ENCODE measurements around the gene PTPRC. TPM values are rescaled to one million over a fixed set of nuclear protein-coding genes. Genes with fewer than 3 reads are reported as not detected.
A peak's percentile ranks its signal among the peaks of the same experiment; 100 is the strongest.

The PTPRC gene
- total RNA-seq, 1 experiment from 2014 or later: 4.5 TPM

DNA sequence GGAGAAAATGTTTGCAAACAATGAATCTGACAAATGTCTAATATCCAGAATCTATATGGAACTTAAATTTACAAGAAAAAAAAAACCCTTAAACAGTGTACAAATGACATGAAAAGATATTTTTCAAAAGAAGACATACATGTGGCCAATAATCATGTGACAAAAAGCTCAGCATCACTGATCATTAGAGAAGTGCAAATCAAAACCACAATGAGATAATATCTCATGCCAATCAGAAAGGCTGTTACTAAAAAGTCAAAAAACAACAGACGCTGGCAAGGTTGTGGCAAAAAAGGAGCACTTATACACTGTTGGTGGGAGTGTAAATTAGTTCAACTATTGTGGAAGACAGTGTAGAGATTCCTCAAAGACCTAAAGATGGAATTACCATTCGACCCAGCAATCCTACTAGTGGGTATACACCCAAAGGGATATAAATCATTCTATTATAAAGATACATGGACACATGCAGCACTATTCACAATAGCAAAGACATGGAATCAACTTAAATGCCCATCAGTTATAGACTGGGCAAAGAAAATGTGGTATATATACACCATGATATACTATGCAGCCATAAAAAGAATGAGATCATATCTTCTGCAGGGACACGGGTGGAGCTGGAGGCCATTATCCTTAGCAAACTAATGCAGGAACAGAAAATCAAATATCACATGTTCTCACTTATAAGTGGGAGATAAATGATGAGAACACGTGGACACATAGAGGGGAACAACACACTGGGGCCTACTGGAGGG is 123.2 kb downstream of the PTPRC start:
- DNase-seq (ENCODE audit: low read depth): no peak

DNA sequence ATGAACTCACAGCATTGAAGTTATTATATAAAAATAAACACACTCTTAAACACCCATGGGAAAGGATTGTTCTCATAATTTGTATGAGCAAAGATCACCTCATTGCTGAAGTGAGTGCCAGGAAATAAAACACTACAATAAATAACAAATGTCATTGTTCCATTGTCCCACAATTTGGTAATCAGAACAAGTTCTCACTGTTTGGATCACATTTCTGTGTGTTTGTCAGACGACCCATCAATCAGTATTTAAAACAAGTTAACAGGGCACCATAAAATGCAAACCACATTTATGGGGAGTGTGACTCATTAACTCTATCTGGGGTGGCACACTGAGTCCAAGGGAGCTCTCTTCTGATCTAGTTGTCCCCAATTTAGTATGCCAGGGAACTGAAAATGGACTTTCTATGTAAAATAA is 124.5 kb downstream of the PTPRC start:
- DNase-seq (ENCODE audit: low read depth): peak; percentile 92

DNA sequence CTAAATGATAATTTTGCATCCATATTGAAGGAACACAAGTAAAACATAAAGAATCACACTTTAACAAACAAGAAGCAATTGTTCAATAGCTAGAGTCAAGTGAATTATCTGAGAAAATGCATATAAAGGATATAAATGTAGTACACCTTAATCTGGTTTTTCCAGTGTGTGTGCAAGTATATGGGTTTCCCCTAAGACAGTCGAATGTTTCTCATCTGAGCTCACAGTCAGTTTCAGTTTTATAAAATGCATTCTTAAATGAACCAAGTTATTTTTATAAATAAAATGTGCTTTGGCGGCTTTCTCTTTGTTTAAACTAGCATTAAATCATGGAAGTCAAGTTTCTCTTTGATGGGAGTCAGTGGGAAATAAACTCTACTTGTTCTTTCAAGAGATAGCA is 125.9 kb downstream of the PTPRC start:
- DNase-seq (ENCODE audit: low read depth): peak; percentile 41

DNA sequence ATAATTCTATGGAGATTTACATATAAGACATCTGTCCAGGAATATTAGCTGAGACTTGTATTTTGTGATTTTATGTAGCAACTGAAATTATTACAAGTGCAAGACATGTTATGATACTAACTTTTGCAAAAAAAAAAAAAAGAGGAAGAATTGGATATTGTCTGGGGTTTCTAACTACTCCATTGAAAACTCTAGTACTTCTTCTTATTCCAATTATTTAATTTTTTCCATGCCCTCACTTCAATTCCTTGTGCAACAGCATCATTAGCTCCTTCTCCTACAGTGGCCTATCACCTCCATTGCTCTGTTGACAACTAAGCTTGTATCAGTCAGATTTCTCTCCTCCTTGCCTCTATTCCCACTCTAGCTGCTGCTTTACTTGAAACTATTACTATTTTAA is 126.6 kb downstream of the PTPRC start:
- no peak for DNase-seq (ENCODE audit: low read depth)

- peak; percentile 59 for DNase-seq (ENCODE audit: low read depth)
Measured at GRCh38 chr1:198771563-198772153, 132.8 kb downstream of the PTPRC start.

DNA sequence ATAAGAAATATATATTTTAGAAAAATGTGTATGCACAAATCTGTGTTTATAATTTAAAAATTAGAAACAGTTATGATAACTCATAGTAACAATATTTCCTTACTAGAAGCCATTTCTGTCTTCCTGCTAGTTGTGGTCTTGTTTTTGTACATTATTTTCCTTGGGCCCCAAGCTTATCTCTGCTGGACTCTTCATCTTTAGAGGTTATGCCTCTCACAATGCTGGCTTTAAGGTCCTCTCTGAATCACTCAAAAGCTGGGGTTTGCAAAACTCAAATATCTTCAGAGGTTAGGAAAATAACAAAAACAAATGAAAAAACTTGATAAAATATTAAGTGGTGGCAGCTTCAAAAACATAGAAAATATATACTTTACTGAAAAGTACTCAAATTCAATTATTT is 133.8 kb downstream of the PTPRC start:
- no peak for DNase-seq (ENCODE audit: low read depth)

DNA sequence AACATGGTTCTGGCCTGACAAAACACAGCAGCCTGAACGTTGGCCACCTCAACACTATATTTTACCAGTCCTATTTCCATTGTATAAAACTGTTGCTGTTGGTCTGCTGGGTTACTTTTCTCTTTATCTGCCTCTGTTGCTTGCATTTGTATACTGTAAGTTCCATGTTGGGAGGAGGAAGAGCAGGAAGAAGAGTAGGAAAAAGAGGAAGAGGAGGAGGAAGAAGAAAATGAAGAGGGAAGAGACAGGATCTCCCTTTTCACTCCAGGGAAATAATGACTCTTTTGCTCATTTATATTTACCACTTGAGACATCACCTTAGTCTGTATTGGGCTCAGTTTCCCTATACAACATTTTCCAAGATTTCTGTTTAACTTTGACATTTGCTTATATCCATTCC is 134.2 kb downstream of the PTPRC start:
- DNase-seq (ENCODE audit: low read depth): no peak

GRCh38 chr1:198773523-198773922 is 134.7 kb downstream of the PTPRC start:
- DNase-seq (ENCODE audit: low read depth): no peak

- DNase-seq (ENCODE audit: low read depth): no peak
Measured at GRCh38 chr1:198774421-198774820, 135.6 kb downstream of the PTPRC start.

- peak; percentile 70 for DNase-seq (ENCODE audit: low read depth)
Measured at GRCh38 chr1:198775606-198776005, 136.8 kb downstream of the PTPRC start.

DNA sequence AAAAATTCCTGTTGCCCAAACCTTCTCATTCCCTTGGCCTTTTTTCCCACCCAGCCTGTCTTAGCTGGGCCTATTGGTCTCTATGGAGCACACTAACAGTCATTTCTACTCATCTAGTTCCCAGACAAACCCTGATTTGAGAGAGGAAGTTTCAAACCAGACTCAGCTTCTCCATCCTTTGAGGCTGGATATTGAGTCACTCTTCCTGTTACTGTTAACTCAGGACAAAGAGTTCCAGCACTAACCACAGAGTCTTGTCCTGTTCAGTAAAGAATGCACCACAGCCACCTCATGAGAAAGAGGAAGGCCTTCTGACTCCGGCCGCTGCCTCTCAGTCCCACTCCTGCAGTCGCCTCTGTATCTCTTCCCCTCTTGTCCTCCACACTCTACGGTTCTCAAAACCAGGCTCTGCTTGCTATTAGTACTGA is 137.8 kb downstream of the PTPRC start:
- peak; percentile 100 for DNase-seq (ENCODE audit: low read depth)

DNA sequence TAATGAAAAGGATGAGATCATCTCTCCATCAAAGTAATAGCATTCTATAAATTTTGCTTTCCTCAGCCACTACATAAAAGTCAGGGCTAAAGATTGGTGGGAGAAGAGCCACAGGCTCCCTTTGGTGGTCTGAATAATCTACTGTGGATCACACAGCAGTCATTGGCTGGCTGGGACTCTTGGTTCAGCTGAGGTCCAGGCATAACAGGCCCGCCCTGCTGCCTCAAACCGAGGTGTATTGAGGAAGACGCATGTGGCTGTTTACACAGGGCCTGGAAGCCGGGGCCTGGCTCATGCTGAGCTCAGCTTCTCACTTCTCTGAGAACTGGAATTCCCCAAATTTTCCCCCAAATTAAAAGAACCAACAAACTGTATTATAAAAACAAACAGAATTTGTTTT is 139.2 kb downstream of the PTPRC start:
- peak; percentile 72 for DNase-seq (ENCODE audit: low read depth)

- DNase-seq (ENCODE audit: low read depth): peak; percentile 74
Measured at GRCh38 chr1:198780376-198780775, 141.5 kb downstream of the PTPRC start.

- DNase-seq (ENCODE audit: low read depth): peak; percentile 44
Measured at GRCh38 chr1:198788561-198789064, 149.8 kb downstream of the PTPRC start.

GRCh38 chr1:198793714-198794113 is 154.9 kb downstream of the PTPRC start:
- DNase-seq (ENCODE audit: low read depth): no peak

DNA sequence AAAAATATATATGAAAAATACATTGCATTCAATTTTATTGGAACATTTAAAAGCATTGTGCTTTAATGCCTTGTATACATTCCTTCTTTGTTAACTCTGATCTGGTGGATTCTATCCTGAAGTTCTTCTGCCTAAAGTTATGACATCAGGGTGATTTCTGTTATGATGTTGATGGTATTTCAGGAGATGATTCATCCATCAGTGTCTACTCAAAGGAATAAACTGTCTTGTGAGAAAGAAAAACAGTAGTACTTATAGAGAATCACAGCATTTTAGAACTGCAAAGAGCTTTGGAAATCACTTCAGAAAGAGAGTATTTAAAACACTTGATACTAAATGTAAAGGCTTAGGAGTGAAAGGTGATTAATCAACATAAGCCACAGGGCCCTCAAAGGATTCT is 155.7 kb downstream of the PTPRC start:
- DNase-seq (ENCODE audit: low read depth): peak; percentile 54

DNA sequence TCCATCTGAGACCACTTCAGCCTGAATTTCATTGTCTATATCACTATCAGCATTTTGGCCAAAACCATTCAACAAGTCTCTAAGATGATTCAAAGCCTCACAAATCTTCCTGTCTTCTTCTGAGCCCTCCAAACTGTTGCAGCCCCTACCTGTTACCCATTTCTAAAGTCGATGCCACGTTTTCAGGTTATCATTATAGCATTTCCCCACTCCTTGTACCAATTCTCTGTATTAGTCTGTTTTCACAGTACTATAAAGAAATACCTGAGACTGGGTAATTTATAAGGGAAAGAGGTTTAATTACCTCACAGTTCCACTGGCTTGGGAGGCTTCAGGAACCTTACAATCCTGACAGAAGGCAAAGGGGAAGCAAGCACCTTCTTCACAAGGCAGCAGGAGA is 158.8 kb downstream of the PTPRC start:
- DNase-seq (ENCODE audit: low read depth): no peak

DNA sequence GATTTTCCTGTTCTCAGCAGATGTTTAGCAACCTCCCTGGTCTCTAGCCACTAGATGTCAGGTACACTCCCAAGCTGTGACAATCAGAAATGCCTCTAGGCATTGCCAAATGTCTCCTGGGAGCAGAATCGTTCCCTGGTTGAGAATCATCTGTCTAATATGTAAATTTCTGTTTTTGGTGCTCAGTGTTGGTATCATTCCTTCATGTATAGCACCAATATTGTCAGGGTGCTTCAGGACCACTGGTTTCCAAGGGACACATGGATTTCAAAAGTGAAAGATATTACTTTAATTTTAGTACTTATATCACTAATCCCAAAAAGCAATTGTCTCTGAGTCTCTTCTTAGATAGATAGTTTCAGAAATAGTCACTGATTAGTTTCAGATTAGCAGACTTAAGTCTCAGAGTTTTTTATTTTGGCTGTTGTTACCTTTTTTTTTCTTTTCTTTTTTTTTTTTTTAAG is 160.1 kb downstream of the PTPRC start:
- no peak for DNase-seq (ENCODE audit: low read depth)

- no peak for DNase-seq (ENCODE audit: low read depth)
Measured at GRCh38 chr1:198805498-198806151, 166.8 kb downstream of the PTPRC start.

- DNase-seq (ENCODE audit: low read depth): peak; percentile 10
Measured at GRCh38 chr1:198806861-198807260, 168.0 kb downstream of the PTPRC start.

Measured in M059J (cell line).